ENCODE data around the gene TULP1. TPM values are rescaled to one million over a fixed set of nuclear protein-coding genes. Genes with fewer than 3 reads are reported as not detected.

The TULP1 gene
- total and polyA plus RNA-seq, 2 of the 4 experiments (the other 2 are of a cell fraction): not detected

- in situ Hi-C loops (cut with MboI; ENCODE audit: low sequenced_read_pairs): no loop called here
- H3K4me1 ChIP-seq (ENCODE audit: control insufficient read depth, insufficient read depth, low read length): peaks cover 48% of the 10 kb centered on the region
- H3K14ac ChIP-seq (replicated peaks; ENCODE audit: low read depth, low read length): peak overlapping the region; percentile 92
- H3K79me1 ChIP-seq (ENCODE audit: low read depth in 1 of 2, low read length in 2 of 2): peaks cover 12 to 63% of the 10 kb centered on the region in 2 experiments; a peak in 3 of 4 replicates
- H3K56ac ChIP-seq (ENCODE audit: extremely low read depth, insufficient read depth, low read length): peak overlapping the region; percentile 77; the same call in 1 of the 2 replicates
- POLR2A ChIA-PET (ENCODE audit: unreplicated experiment): interaction anchor here (0.6 to 1.1 kb wide), 3 partner anchors 14 to 887 kb away, joined by 3 to 5 read pairs (median 3); no protein-coding TSS in a partner anchor
- dilution Hi-C loops (cut with HindIII; ENCODE audit: low sequenced_read_pairs, unreplicated experiment): no loop called here
- H3K27ac ChIP-seq (ENCODE audit: insufficient read depth, low read length): peak overlapping the region; percentile 84
- H2BK120ac ChIP-seq (ENCODE audit: low read depth, low read length): peak overlapping the region; percentile 55; the same call in 1 of the 2 replicates
- H3K9me1 ChIP-seq (ENCODE audit: insufficient read depth, low read length): peaks cover 38% of the 10 kb centered on the region
- peak overlapping the region; percentile 92 for H3K23ac ChIP-seq (ENCODE audit: low read depth, low read length)
- peak overlapping the region; percentile 82 for H4K91ac ChIP-seq (ENCODE audit: insufficient read depth, low read depth, low read length)
- peak overlapping the region; percentile 42; the same call in 1 of the 3 replicates for H2BK15ac ChIP-seq (ENCODE audit: low read depth, low read length)
- peak; percentile 16 for ATAC-seq (ENCODE audit: low read depth)
- peak overlapping the region; percentile 98 for H3K9ac ChIP-seq (ENCODE audit: low read depth, low read length)
- H4K5ac ChIP-seq (ENCODE audit: low read depth, low read length): peak overlapping the region; percentile 5; the same call in 1 of the 2 replicates
- DNase-seq: no peak
- peak overlapping the region; percentile 24 to 72; a peak in 1 of 4 replicates for H4K8ac ChIP-seq (ENCODE audit: low read depth in 2 of 2, low read length in 2 of 2)
- H3K27me3 ChIP-seq (ENCODE audit: control insufficient read depth, insufficient read depth, low read length): no peaks in the 10 kb centered on the region
- peak overlapping the region; percentile 97 for H3K4ac ChIP-seq (ENCODE audit: low read depth, low read length)
- intact Hi-C loops (cut with micrococcal nuclease): no loop called here
- 0 out of 2 replicates have a peak overlapping the region, but pooled peaks have one; percentile 42 for H2BK20ac ChIP-seq (ENCODE audit: low read depth, low read length)
- peak overlapping the region; percentile 63 for H3K4me3 ChIP-seq (ENCODE audit: insufficient read depth, low read depth, low read length)
- peak overlapping the region; percentile 92 for H2AK9ac ChIP-seq (replicated peaks; ENCODE audit: low read depth, low read length, poor library complexity)
- H2BK5ac ChIP-seq (ENCODE audit: low read depth, low read length, poor library complexity, severe bottlenecking): peak overlapping the region; percentile 88
- TF ChIP-seq MAZ (IDR thresholded peaks at IDR 0.05; ENCODE audit: borderline replicate concordance, low read depth, low read length) (no peak; the same call in 1 of the 2 replicates), BHLHE40 (IDR thresholded peaks at IDR 0.05; ENCODE audit: low read depth, low read length) (no peak), MAFK (IDR thresholded peaks at IDR 0.05; ENCODE audit: low read depth, low read length) (no peak), FOS (IDR thresholded peaks at IDR 0.05; ENCODE audit: low read depth, low read length) (no peak)
- H4K20me1 ChIP-seq (ENCODE audit: insufficient read depth, low read length): peaks cover 34% of the 10 kb centered on the region
- H3K36me3 ChIP-seq (ENCODE audit: control insufficient read depth, insufficient read depth, low read length): 0 out of 2 replicates have a peak, but pooled peaks cover 5% of the 10 kb centered on the region
- CTCF ChIA-PET: no interaction called here
- H3K18ac ChIP-seq (ENCODE audit: low read depth, low read length): peak overlapping the region; percentile 22
- BruUV-seq (replicated peaks): no TSS peak
- WGBS, 2 experiments (ENCODE audit: extremely low coverage in 2 of 2, insufficient read length in 1 of 2): 4% methylated on average over 5 of the region's 63 CpGs; no CpG with 5 or more reads in 1 of the 2 experiments
- peak overlapping the region; percentile 91 for H2AFZ ChIP-seq (replicated peaks; ENCODE audit: low read length, poor library complexity)
- H2AK5ac ChIP-seq (ENCODE audit: low read depth, low read length): peak overlapping the region; percentile 91
- H3K4me2 ChIP-seq (ENCODE audit: low read depth, low read length): peak overlapping the region; percentile 94
- H3K9me3 ChIP-seq (ENCODE audit: control insufficient read depth, insufficient read depth, low read length): no peaks in the 10 kb centered on the region
Observed at GRCh38 chr6:35496036-35496840, 16.5 kb downstream of the TULP1 start.

Data from IMR-90 (cell line).